Uterus (tissue), 4 donors: Measurements from ENCODE around the gene CFAP53. TPM values are rescaled to one million over a fixed set of nuclear protein-coding genes. Genes with fewer than 3 reads are reported as not detected.

Experiments
- DNase-seq, 2 donors: peaks; one replicate each; pipeline ENCODE4 v3.0.0-alpha.2; 2019 to 2020
- H3K27ac ChIP-seq, 2 donors: fragments of 200-600 bp; sonication (generic); 1 replicate in 1 of 2; 2 replicates in 1 of 2; pipeline ENCODE4 v1.5.1; 2016 to 2018
- H3K27me3 ChIP-seq, 2 donors: fragments of 200-600 bp; sonication (generic); one replicate each; pipeline ENCODE4 v1.5.1; 2018 to 2019; ENCODE audit warnings: control low read depth in 1 of 2
- H3K36me3 ChIP-seq, 2 donors: fragments of 200-600 bp; sonication (generic); one replicate each; pipeline ENCODE4 v1.5.1; 2019; ENCODE audit warnings: control low read depth in 1 of 2
- H3K4me1 ChIP-seq, 2 donors: fragments of 200-600 bp; sonication (generic); one replicate each; pipeline ENCODE4 v1.5.1; 2018 to 2019; ENCODE audit warnings: control low read depth in 1 of 2
- H3K4me3 ChIP-seq, 2 donors: fragments of 200-600 bp; sonication (generic); 1 replicate in 1 of 2; 2 replicates in 1 of 2; pipeline ENCODE4 v1.5.1; 2018 to 2019; ENCODE audit warnings: mild to moderate bottlenecking in 1 of 2
- H3K9me3 ChIP-seq, 2 donors: fragments of 200-600 bp; sonication (generic); one replicate each; pipeline ENCODE4 v1.5.1; 2019; ENCODE audit warnings: control low read depth in 1 of 2
- CTCF ChIP-seq, 4 experiments: fragments of 200-600 bp in 2 of 4; fragments of 450-650 bp in 2 of 4; sonication (generic) in 2 of 4; IDR thresholded peaks; one replicate each; pipeline ENCODE4 v1.5.1; 2016 to 2019; ENCODE audit warnings: antibody characterized with exemption in 4 of 4, mild to moderate bottlenecking in 2 of 4, moderate library complexity in 1 of 4
- POLR2A ChIP-seq, 2 donors: fragments of 450-650 bp; IDR thresholded peaks; one replicate each; pipeline ENCODE4 v1.6.1; 2016; ENCODE audit warnings: antibody characterized with exemption in 2 of 2, mild to moderate bottlenecking in 1 of 2, moderate library complexity in 1 of 2
- intact Hi-C: fragments of 100-400 bp; cut with DNase I; formaldehyde crosslinking; loops from one replicate; pipeline ENCODE4 v1.15.1; 2023; ENCODE audit warnings: low total_unique reads
- total RNA-seq, 4 donors: library from RNA; depleted of rRNA in 3 of 4; stranded (reverse); fragments of >200 nt in 3 of 4; gene quantifications; one replicate each; pipeline versions ENCODE4 v1.1.0 to v1.2.4, GENCODE V29; 2014 to 2023
- donor health status: DM: yes; HTN: yes; CAD: no.

The CFAP53 gene
- total RNA-seq, 4 donors from 2014 or later = 0.95 to 1.1 TPM; not detected in 2

GRCh38 chr18:50195689-50196088 is 70.6 kb downstream of the CFAP53 start:
- H3K4me1 ChIP-seq = peaks cover 0 to 10% of the 10 kb centered on the region in 2 donors

DNA sequence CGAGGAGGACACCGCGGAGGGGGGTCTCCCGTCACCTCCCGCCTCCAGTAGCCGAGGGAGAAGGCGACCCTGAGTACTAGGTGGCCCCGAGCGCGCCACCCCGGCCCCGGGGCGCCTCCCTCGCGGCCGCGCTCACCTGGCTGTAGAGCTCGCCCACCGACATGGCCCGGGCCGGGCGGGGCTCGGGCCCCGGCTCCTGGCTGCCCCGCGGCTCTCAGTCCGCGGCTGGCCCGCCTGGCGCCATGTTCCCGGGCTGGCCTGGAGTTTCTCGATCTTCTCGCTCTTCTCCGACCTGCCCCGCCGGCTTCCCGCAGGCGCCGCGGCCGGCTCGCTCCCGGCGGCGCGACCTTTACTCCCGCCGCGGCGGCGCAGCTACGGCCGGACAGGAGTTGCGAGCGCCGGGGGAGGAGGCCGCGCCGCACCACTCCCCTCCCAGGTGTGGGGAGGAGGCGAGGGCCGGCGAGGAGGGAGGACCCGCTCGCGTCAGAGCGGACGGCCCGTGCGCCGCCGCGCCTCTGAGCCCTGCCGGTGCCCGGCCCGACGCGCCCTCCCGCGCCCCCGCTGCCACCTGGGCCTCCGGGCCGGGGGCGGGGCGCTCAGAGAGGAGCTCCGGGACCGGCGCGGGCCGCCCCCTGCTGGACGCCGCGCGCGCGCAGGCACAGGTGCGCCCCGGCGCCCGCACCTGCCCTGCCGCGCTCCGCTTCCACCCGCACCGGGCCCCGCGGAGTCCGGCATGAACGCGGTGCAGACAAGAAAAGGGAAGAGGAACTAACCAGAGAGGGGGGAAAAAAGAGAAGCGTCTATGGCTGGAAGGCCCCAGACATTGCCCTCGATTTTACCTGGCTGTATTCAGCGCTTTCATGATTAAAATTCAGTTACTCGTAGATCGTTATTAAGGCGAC is 71.4 kb downstream of the CFAP53 start, which contains the start of gene MYO5B:
Gene MYO5B, minus strand, starts transcription at position 517 of the 902 bp plus-strand sequence. Its CDS starts 354 bp downstream, at position 163.
- intact Hi-C loops = no loop called here
- no peak for DNase-seq
- H3K27ac ChIP-seq = no peak within 1 kb of the TSS
- peak in 2 of 4 experiments; percentile 33 to 48 for TF ChIP-seq CTCF (IDR thresholded peaks at IDR 0.05)
- peak in 1 of 2 donors; percentile 45 for TF ChIP-seq POLR2A (IDR thresholded peaks at IDR 0.05)
- H3K9me3 ChIP-seq = no peaks in the 10 kb centered on the region
- peaks cover 0 to 12% of the 10 kb centered on the region in 2 donors for H3K27me3 ChIP-seq
- peak within 1 kb of the TSS; percentile 6 to 35 for H3K4me3 ChIP-seq
- peaks cover 0 to 10% of the 10 kb centered on the region in 2 donors for H3K4me1 ChIP-seq
- H3K36me3 ChIP-seq = no peaks in the 10 kb centered on the region

More at GRCh38 chr18:50195689-50196088, 70.6 kb downstream of the CFAP53 start:
- Histone ChIP-seq H3K4me3 (no peak overlapping the region), H3K27ac (no peak overlapping the region), H3K9me3 (no peaks in the 10 kb centered on the region), H3K27me3 (peaks cover 0 to 12% of the 10 kb centered on the region in 2 donors), H3K36me3 (no peaks in the 10 kb centered on the region)
- no peak for DNase-seq
- intact Hi-C loops = no loop called here
- TF ChIP-seq POLR2A (IDR thresholded peaks at IDR 0.05) (no peak), CTCF (IDR thresholded peaks at IDR 0.05) (no peak)

DNA sequence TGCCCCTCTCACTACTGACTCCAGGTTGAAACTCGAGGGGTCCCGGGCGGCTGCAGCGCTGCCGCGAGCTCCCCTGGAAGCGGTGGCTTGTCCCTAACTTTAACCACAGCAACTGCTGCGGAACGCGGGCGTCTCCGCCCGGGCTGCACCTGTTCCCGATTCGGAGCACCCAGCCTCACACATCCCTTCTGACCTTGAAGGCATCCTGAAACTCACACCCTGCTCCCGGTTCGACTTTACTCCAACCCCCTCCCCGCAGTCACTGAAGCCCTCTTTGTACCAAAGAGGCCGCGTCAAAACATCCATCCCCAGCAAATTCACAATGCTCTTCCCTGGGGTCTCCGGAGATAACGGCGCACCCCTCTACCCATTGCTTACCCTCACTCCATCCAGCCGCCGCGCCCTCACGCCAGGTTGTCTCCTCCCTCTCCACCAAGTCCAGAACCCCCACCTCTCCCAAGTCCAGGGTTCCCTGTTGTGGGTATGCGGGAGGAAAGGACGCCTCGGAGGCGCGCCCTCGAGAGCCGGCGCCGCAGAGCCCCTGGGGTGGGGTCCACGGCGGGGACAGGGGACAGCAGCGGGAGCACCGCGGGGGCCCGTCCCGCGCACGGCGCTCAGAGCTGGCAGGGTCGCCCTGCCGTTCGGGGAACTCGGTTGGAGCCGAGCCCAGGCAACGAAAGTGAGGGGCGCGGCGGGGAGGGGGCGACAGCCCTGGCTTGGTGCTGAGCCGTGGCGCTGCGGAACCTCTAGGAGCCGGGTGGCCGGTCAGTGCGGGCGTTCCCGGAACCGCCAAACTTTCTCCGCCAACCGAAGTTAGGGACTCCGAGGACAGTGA is 72.3 kb downstream of the CFAP53 start:
- Histone ChIP-seq H3K4me1 (peaks cover 0 to 10% of the 10 kb centered on the region in 2 donors), H3K4me3 (peak overlapping the region in 1 of 2 donors; percentile 35), H3K27ac (no peak overlapping the region), H3K9me3 (no peaks in the 10 kb centered on the region), H3K27me3 (peaks cover 0 to 12% of the 10 kb centered on the region in 2 donors), H3K36me3 (no peaks in the 10 kb centered on the region)
- no peak for TF ChIP-seq POLR2A (IDR thresholded peaks at IDR 0.05)
- no peak for TF ChIP-seq CTCF (IDR thresholded peaks at IDR 0.05)
- no peak for DNase-seq
- intact Hi-C loops = no loop called here

GRCh38 chr18:50192995-50193795 is 73.1 kb downstream of the CFAP53 start:
- intact Hi-C loops = no loop called here
- no peak for TF ChIP-seq POLR2A (IDR thresholded peaks at IDR 0.05)
- no peak for TF ChIP-seq CTCF (IDR thresholded peaks at IDR 0.05)
- Histone ChIP-seq H3K4me1 (peaks cover 0 to 10% of the 10 kb centered on the region in 2 donors), H3K9me3 (no peaks in the 10 kb centered on the region), H3K36me3 (no peaks in the 10 kb centered on the region), H3K27ac (no peak overlapping the region), H3K4me3 (no peak overlapping the region), H3K27me3 (peaks cover 0 to 12% of the 10 kb centered on the region in 2 donors)
- no peak for DNase-seq
